ENCODE data around the gene PTPN14.

The PTPN14 gene

DNA sequence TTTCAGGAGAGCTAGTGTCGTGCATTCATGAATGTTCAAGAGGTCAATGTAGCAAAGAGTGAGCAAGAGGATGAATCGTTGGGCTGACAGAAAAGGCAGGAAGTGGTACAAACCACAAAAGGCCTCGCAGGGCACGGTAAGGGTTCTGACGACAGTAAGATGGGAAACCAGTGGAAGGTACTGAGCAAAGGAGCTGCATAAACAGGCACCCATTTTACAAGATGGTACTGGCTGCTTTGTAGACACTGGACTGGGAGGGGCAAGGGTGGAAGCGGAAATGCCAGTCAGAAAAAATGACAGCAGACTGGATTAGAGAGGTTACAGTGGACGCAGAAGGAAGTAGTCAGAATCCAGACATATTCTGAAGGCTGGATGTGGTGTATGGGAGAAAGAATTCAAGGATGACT lies 123.5 kb downstream of the PTPN14 start:
- no peak for DNase-seq (ENCODE audit: low spot score)

DNA sequence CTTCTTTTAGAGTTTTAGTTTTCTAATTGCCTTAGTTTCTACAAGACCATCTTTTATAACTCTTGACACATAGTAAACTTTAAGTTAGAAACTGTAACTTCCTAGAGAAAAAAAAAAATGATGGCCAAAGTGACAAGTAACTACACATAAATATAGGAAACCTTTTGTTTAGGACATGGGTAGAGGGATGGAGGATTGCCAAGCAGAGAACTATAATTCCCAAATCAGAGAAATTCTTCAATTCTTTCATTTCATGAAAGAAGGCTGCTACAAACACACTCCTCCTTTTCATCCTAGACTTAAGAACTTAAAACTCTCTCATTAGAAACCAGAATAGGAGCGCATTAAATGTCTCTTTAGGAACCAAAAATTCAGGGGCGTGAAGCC lies 125.0 kb downstream of the PTPN14 start:
- DNase-seq (ENCODE audit: low spot score), result no peak

DNA sequence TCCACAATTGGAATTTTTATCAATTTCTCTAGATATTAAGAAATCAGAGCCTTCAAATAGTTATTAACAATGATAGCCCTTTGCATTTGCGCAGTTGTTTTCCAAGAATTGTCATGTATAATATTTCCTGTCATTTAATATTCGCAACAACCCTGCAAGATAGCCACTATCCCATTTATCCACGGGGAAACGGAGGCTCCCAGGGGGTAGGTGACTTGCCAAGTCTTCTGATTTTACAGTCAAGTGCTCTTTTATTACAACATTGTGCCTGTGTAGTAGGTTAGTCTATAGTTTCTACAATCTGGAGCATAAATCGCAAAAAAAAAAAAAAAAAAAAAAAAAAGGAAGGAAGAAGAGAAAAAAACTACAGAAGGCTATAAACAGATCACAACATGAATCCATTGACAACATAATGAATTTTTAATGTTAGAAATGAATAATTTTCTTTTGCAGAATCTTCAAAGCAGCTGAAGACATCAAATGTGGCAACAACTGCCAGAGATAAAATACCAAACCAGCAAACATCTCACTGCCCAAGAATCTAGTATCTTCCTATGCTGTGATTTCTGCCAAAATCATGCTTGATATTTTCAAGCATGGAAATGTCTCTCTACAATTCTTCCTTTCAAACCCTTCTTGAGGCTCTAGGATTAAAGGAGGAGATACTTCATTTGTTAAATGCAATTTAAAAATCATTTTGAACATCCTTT lies 125.5 kb downstream of the PTPN14 start:
- no peak for DNase-seq (ENCODE audit: low spot score)

DNA sequence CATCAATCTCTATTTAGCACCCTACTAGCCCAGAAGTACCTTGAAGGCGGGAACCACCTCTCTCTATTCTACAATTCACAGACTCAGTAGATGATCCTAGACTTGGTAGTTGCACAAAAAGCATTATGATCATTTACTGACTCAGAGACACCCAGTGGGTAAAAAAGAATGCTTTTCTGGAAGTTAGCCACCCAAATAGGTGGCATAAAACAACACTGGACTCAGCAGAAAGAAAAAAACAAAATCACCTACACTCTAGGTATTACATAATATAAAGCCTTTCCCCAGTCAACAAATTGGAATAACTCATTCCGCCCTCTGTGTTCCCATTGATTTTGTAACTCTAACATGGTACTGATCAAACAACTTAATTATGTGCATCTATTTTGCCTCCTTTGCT lies 126.3 kb downstream of the PTPN14 start:
- no peak for DNase-seq (ENCODE audit: low spot score)

DNA sequence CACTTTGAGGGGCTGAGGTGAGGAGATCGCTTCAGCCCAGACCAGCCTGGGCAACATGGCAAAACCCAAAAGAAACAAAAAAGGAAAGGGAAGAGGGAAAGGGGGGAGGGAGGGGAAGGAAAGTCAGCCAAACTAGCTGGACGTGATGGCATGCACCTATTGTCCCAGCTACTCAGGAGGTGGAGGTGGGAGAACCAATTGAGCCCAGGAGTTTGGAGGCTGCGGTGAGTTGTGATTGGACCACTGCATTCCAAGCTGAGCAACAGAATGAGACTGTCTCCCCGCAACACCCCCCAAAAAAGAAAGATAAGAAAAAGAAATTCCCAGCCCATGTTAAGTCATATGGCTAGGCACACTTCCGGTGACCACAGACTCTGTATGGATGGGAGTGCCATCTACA lies 128.4 kb downstream of the PTPN14 start:
- DNase-seq (ENCODE audit: low spot score), result no peak

DNA sequence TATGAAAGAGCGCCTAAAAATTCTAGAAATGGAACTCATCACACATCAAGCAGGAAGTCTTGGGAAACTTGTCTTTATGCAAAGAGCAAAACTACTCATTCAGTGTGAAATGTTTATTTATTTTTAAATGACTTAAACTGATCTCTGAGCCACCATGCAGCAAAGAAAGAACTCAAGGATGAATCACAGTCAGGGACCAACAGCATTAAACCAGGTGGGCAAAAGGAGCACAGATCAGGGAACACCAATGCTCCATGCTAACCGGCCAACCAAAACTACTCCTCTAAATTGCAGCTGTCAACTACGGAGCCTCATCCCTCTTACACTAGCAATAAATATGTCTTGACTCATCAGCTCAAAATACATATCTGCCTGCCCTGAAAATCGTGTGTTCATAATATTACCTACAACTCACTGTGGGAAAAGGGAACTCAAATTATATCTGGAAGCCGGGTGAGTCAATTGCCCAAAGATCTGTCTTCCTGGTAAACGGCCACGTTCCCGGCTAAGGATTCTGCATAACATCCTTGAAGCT lies 129.2 kb downstream of the PTPN14 start:
- DNase-seq (ENCODE audit: low spot score), result no peak

DNA sequence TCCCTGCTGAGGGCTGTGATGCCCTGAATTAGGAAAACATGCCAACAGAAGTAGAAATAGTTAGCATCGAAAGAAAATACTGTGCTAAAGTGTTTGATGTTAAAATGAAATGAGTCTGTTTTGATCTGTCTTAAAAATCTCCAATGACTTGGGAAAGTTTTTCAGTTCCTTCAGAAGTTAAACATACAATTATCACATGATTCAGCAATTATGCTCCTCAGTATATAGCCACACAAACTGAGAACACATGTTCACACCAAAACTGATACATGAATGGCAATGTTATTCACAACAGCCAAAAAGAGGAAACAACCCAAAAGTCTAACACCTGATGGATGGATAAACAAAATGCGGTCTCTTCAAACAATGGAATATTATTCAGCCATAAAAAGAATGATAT lies 130.6 kb downstream of the PTPN14 start:
- no peak for DNase-seq (ENCODE audit: low spot score)

DNA sequence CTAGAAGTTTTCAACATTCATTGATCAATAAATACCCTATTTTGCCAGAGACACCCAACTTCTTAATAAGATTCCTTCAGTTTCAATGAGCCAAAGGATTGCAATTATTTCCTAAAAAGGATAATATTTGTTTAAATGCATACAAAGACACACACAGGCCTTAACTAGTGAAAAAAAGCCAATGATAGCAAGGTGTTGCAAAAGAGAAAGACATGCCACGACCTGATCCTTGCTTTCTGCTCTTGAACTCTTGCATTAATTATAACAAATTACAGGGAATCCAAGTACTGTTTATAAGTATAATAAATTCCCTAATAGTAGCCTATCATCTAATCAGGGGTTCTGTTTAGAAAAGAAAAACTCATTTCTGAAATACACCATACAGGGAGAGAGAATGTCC lies 131.1 kb downstream of the PTPN14 start:
- no peak for DNase-seq (ENCODE audit: low spot score)

DNA sequence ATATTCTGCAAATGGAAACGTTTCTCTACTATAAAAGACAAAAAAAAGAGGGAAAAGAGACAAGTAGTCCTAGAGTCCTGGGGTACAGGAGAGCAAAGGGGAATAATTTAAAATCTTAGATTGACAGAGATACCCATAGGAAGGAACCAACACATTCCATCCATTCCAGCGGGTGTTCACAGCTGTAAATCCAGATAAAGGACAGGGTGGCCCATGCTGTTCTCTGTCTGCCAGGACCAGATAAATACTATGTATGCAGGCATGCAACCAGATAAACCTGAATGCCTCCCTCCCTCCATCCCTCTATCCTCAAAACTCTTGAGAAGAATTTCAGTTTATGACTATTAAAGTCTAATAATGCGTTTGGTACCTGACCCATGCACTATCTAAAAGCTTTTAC lies 131.8 kb downstream of the PTPN14 start:
- DNase-seq (ENCODE audit: low spot score), result no peak

DNA sequence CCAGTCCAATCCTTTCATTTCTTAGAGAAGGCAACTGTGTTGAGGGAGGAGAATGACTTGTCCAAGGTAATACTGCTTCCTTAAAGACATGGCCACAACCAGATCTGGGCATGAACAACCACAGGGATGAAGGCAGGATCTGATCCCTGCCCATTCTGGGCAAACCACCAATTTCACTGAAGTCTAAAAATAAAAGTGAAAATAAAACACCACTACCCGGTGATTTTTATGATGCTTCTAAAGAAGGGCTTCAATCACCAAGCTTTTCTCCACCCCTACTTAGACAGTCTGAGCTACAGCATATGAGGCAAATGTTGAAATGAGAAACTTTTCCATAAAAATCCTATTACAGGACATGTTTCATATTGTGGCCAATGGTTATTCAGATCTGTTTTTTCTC lies 133.0 kb downstream of the PTPN14 start:
- no peak for DNase-seq (ENCODE audit: low spot score)

DNA sequence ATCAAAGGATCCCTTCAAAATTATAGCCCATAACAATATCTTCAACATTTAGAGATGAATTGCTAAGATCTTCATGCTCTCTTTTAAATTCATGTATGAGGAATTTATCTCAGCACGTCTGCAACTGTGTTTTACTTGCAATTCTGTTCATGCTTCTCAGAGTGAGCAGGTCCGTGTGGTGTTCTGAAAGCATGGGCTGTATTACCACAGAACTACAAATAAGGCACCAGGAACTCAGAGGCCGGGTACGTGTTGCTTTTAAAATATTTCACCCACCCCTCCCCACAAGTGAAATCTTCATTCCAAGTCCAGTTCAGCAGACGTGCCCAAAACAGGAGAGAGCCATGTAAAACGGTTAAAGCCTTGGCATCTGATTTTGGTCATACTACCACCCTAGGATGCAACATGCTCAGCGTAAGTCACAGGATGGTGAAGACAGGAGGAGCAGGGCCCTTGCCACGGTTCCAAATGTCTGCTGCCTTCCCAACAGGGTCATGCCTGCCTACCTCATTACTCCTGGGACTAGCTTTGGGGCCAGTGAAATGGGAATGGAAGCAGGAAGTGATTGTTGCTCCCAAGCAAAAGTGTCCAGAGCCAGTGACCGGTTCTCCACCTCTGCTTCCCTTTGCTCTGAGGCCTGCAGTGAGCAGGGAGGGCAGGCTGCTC lies 133.7 kb downstream of the PTPN14 start:
- no peak for DNase-seq (ENCODE audit: low spot score)

DNA sequence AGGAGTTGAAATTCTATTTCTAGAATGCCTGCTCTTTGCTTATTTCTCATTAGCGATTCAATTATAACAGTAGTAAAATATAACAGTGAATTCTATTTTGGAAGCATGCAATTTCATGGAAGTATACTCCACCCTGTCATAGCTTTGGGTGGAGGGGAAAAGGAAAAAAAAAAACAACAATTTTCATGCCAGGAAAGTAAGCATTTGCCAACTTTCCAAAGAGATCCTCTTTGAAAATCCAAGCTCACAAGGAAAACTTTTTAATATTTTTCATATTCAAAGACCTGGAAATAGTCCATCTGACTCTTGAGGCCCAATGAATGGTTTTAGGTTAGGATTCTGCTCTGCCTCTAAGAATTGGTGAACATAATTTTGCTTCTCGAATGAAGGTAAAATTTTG lies 134.5 kb downstream of the PTPN14 start:
- no peak for DNase-seq (ENCODE audit: low spot score)

DNA sequence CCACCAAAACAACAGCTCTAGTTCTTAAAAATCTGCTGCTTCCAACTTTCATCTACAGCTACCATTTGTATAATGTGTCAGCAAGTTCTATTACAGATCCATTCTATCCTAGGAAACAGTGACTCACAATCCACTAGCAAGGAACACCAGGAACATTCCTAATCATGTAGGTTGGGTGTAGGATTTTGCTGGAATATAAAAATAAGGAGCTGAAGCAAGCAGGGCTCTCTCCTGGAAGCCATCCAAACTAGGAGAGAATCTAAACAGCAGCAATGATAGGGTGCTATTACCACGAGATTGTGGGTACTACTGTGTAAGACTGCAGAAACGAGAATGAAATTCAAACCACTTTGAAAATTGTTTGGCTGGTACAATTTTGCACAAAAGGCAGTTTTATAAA lies 135.0 kb downstream of the PTPN14 start:
- DNase-seq (ENCODE audit: low spot score), result no peak

DNA sequence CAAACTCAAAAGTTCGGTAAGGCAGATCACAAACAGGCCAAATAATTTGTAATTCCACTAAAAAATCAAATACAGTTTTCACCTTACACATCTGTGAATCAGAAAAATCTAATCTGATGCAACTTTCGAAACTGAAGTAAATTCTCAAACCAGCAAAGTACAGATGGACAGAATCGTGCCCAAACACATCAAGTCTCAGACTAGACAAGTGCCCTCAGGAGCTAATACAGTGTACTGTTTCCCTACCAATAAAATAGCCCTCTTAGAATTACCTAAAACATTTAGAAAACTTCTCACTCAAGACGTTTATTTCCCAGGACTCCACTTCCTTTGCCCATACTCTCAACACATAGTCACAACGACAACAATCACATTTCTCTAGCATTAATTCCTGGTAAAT lies 136.3 kb downstream of the PTPN14 start:
- no peak for DNase-seq (ENCODE audit: low spot score)

DNA sequence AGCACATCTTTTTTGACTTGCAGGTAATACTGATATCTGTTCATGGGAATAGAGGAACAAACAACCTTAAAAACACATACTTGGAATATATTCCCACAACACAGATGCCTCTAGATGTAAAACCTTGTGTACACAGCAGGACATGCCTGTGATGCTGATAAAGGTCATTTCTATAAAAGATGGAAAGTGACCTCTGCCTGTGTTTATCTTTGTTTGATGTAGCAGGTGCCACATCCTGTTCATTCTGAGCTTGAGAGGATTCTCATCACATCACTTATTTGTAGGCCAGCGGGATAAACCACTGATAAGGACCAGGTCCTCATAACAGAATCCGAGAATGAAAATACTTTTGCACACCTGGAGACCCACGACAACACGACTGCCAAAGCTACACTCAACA lies 136.7 kb downstream of the PTPN14 start:
- DNase-seq (ENCODE audit: low spot score), result no peak

DNA sequence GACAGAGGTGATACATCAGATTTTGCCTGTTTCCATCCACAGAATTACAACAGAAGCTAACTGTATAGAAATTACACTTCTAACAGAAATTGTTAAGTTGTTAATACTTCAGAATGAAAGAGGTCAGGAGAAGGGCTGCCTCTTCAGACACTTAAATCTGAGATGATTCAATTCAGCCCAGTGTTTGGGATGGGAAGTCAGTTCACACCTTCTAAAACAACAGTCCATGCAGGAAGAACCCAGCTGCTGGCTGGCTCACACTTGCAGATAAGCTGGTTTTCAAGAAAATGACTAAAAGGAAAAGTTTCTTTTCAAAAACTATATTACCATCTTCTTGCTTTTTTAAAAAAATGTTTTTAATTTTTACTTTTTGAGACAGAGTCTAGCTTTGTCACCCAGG lies 138.1 kb downstream of the PTPN14 start:
- no peak for DNase-seq (ENCODE audit: low spot score)

DNA sequence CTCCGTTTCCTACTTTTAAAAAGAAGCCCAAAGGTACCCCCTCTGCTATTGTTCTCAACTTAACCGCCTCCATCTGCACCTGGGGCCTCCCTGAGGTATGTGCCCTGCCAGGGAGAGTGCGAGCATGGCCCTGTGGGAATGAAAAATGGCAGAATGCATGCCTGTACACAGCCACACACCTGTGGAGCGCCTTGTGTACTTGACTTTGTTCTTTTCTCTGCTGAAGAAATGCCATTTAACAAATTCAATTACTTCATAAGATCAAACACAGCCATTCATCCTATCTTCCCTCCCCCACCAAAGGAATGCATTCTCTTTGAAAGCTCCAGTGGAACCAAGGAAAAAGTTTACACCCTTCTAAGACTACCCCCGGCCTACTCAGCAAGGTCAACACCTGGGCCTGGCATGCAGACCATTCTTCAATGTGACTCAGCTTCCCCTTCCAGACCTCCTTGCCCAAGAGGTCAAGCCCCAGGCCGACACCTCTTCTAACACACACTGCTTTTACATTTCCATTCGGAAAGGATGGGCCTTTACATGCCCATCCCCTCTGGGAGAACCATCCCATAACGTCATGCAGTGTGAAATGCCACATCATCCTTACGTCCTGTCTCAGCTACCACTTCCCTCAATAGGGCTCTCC lies 146.7 kb downstream of the PTPN14 start:
- no peak for DNase-seq (ENCODE audit: low spot score)

DNA sequence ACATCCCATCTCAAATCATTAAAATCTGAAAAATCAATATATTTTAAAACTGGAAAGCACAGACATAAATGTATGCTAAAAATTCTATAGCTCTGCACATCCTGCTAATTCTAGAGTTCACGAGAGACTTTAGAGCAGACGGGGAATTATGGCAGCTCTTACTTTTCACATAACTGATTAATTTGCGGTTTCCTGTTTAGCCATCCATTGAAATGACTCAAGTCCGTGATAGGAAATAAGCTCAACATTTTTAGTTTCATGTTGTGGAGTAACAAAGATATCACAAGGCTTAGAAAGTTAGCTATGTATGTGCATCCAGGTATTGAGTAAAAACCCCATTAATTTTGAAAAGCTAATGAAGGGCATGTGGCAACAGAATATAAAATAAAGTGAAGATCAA lies 147.2 kb downstream of the PTPN14 start:
- no peak for DNase-seq (ENCODE audit: low spot score)

DNA sequence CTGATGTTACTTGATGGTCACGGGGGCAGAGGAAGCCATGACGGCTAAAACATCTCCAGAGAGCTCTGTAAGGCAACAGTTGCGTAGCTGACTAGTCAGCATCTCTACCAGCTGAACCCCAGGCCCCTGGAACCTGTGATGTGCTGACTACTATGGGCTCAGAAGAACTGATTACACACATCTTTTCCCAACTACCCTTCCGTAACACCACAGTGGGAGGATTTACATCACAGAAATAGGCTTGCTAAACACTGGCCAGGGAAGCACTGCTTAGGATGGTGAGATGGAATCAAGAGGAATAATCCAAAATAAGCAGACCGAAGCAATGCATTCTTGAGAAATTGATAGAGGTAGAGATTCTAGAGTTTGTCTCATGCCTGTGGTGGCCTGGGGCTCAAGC lies 148.0 kb downstream of the PTPN14 start:
- DNase-seq (ENCODE audit: low spot score), result no peak

DNA sequence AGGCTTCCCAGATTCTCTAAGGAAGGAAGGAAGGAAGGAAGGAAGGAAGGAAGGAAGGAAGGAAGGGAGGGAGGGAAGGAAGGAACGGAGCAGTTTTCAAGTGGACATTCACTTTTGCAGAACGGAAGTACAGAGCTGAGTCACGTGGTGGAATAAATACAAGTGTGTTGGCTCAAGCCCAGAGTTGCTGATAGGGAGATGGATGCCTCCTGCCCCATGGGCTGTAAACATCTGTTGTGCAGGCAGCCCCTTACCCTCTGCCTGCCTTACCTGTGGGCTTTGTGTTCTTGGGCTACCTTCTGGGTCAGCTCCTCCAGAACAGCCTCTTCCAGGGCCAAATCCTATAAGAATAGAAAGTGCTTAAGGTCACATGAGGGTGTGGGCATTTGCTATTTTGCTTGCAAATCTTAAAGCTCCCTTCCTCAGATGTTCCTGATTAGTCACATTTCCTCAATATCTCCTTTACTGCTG lies 148.8 kb downstream of the PTPN14 start:
- no peak for DNase-seq (ENCODE audit: low spot score)

DNA sequence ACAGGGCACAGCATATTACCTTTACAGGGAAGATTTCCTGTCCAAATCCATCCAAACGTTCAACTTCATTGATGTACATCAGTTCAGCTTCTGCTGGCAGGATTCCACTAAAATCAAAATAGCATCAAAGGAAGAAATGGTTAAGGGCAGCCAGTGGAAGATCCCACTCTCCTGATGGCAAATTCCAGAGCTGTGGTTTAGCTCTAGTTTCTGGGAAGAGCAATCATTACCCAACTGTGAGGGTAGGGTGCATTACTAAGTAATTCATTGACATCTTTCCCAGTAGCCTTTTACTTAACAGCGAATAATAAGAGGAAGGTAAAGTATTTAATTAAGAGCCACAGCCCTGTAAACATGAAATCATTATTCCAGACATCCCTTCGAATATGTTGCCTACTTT lies 149.7 kb downstream of the PTPN14 start:
- no peak for DNase-seq (ENCODE audit: low spot score)

DNA sequence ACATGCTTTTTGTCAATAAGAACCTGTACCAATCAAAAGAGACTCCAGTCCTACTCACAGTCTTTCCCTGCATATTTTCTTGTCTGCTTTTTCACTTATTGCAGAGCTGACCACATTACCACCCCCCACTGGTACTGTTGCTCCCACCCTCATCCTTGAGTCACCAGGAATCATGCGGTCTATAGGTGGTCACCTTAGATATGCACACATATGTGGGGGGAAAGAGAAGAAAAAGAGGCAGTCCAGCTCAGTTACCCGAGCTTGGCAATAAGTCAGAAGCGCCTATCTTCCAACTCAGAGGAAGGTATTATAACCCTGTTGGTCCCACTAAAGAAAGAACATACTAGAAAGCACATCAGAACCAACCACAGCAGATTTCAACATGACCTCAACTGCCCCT lies 151.3 kb downstream of the PTPN14 start:
- DNase-seq (ENCODE audit: low spot score), result no peak

DNA sequence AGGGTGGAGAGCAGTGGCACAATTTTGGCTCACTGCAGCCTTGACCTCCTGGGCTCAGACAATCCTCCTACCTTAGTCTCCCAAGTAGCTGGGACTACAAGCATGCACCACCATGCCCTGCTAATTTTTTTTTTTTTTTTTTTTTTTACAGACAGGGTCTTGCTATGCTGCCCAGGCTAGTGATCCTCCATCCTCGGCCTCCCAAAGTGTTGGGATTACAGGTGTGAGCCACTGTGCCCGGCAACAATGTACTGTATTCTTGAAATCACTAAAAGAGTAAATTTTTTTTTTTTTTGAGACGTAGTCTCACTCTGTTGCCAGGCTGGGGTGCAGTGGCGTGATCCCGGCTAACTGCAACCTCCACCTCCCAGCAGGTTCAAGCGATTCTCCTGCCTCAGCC lies 152.9 kb downstream of the PTPN14 start:
- DNase-seq (ENCODE audit: low spot score), result no peak

Measured in HuH-7 (cell line).